GM18951 (cell line): ENCODE results near the gene DUS2.
"Not testable (repeated sequence)": the region's sequence is repeated elsewhere in the genome, so short reads cannot be mapped to it uniquely, and the experiment has no call there.

Source experiments
- POLR2A ChIP-seq: IDR thresholded peaks from 4 replicates; pipeline ENCODE4 v1.6.1; 2011; ENCODE audit warnings: mild to moderate bottlenecking; ENCODE audit not compliant: insufficient read length, insufficient read depth; ENCODE audit errors: extremely low read depth
- in situ Hi-C: fragments of 300-500 bp; cut with MboI; formaldehyde crosslinking; loops from one replicate; pipeline ENCODE4 v1.12.0; 2022; ENCODE audit warnings: low sequenced_read_pairs, mixed read lengths, inconsistent platforms; ENCODE audit not compliant: unreplicated experiment

The DUS2 gene

GRCh38 chr16:68088130-68088972 is 65.3 kb downstream of the DUS2 start:
- in situ Hi-C loops: no loop called here
- no peak for TF ChIP-seq POLR2A

- TF ChIP-seq POLR2A: no peak
- in situ Hi-C loops: no loop called here
These were observed 66.0 kb downstream of the DUS2 start for GRCh38 chr16:68089067-68089466.

GRCh38 chr16:68090130-68090529 is 67.0 kb downstream of the DUS2 start:
- TF ChIP-seq POLR2A: no peak
- in situ Hi-C loops: no loop called here

DNA sequence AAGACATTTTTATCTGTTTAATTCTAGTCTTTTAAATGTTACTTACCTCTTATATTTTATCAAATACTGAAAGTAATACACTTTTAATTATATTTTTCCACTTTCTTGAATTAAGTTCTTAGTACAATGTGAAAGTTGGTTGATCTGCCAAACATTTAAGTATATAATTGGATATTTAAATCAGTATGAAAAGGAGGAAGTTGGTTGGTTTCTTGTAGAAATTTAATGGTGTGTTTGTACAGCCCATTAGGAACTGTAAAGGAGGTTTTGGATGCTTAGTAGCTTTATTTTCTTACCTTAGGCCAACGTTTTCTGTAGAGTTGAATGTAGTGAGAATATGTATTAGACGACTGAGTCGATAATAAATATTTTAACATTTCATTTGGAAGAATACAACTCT is 67.4 kb downstream of the DUS2 start:
- no peak for TF ChIP-seq POLR2A

DNA sequence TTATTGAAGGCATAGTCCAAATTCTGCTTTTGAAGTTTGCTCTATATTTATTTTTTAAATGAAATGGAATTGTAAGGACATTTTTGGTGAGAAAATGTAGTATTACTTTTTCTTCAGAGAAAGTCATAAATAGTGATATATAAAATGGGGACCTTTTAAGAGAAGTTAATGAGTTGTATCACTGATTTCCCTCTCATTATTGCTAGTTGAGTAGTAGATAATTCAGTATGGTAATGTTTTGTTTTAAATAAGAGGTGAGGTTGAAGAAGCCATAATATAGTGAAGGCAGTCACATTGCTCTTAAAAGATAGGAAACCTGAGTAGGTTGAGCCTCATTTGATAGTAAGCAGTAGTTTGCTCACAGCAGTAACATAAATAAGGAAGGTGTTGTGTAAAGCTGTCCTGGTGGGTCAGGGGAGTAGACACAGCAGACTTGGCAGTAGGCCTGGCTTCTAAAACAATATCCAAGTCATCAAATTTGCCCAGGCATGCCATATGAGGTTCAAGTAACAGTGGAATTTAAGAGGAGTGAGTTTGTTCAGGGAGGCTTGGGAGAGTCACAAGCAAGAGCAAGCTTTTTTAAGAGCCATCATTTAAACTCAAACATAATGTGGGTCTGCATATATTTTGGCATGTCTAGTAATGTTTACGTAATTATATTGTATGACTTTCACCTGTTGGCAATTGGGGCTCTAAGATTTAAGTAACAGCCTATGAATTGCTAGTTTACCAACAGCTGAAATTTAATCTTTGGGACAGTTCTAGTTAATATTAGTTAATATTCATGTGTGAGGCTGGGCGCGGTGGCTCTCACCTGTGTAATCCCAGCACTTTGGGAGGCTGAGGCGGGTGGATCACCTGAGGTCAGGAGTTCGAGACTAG is 68.5 kb downstream of the DUS2 start:
- no peak for TF ChIP-seq POLR2A
- in situ Hi-C loops: no loop called here

More for the DNA sequence above, 67.4 kb downstream of the DUS2 start:
- in situ Hi-C loops: no loop called here

DNA sequence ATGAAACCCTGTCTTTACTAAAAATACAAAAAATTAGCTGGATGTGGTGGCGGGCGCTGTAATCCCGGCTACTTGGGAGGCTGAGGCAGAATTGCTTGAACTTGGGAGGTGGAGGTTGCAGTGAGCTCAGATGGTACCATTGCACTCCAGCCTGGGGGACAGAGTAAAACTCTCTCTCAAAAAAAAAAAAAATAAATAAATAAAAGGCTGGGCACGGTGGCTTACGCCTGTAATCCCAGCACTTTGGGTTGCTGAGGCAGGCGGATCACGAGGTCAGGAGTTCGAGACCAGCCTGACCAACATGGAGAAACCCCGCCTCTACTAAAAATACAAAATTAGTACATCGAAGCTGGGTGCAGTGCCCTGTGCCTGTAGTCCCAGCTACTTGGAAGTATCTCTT is 69.2 kb downstream of the DUS2 start:
- in situ Hi-C loops: not testable (repeated sequence)

GRCh38 chr16:68093816-68094613 is 70.9 kb downstream of the DUS2 start:
- no peak for TF ChIP-seq POLR2A
- in situ Hi-C loops: no loop called here

DNA sequence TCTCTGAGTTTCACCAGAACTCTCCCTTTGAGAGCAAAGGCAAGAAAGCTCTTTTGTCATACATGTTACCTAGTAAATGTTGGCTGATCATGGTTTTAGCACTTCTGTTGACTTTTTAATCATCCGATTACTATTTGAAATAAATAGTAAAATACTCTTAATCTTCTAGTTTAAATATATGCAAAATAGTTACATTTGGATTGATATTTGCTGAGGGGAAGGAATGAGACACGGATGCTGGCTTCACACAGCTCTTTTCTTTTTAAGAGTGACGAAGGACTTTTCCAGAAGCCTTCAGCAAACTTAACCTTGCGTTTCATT is 71.5 kb downstream of the DUS2 start:
- TF ChIP-seq POLR2A: no peak
- in situ Hi-C loops: no loop called here

- TF ChIP-seq POLR2A: no peak
- in situ Hi-C loops: no loop called here
These were observed 73.4 kb downstream of the DUS2 start for GRCh38 chr16:68096491-68096890.

GRCh38 chr16:68097088-68097487 is 74.0 kb downstream of the DUS2 start:
- TF ChIP-seq POLR2A: no peak
- in situ Hi-C loops: no loop called here

GRCh38 chr16:68097895-68098294 is 74.8 kb downstream of the DUS2 start:
- TF ChIP-seq POLR2A: no peak
- in situ Hi-C loops: no loop called here

GRCh38 chr16:68100488-68100887 is 77.4 kb downstream of the DUS2 start:
- in situ Hi-C loops: no loop called here
- no peak for TF ChIP-seq POLR2A

DNA sequence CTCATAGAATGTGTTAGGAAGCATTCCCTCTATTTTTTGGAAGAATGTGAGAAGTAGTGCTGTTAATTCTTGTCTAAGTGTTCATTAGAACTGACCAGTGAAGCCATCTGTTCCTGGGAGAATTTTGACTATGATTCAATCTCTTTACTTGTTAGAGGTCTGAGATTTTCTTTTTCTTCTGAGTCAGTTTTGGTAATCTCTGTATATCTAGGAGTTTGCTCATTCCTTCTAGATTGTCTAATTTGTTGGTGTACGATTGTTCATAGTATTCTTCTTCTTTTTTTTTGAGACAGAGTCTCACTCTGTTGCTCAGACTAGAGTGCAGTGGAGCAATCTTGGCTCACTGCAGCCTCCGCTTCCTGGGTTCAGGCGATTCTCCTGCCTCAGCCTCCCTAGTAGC is 82.5 kb downstream of the DUS2 start:
- no peak for TF ChIP-seq POLR2A
- in situ Hi-C loops: no loop called here

- in situ Hi-C loops: not testable (repeated sequence)
These were observed 84.3 kb downstream of the DUS2 start for GRCh38 chr16:68107230-68107928.

DNA sequence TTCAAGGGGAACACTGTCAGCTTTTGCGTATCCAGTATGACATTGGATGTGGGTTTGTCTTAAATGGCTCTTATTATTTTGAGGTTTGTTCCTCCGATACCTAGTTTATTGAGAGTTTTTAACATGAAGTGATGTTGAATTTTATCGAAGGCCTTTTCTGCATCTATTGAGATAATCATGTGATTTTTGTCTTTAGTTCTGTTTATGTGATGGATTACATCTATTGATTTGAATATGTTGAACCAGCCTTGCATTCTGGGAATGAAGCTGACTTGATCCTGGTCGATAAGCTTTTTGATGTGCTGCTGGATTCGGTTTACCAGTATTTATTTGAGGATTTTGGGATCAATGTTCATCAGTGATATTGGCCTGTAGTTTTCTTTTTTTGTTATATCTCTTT is 86.1 kb downstream of the DUS2 start:
- in situ Hi-C loops: not testable (repeated sequence)

DNA sequence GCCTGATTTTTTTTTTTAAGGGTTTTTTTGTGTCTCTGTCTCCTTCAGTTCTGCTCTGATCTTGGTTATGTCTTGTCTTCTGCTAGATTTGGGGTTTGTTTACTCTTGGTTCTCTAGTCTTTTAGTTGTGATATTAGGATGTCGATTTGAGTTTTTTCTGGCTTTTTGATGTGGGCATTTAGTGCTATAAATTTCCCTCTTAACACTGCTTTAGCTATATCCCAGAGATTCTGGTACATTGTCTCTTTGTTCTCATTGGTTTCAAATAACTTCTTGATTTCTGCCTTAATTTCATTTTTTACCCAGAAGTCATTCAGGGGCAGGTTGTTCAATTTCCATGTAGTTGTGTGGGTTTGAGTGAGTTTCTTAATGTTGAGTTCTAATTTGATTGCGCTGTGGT is 87.5 kb downstream of the DUS2 start:
- in situ Hi-C loops: not testable (repeated sequence)
